GM19023 (cell line): ENCODE data around the gene CDC40.
"Not testable (repeated sequence)": the region's sequence is repeated elsewhere in the genome, so short reads cannot be mapped to it uniquely, and the experiment has no call there.

Experiments used
- ATAC-seq: cut with Tn5 transposase; IDR thresholded peaks from one replicate; pipeline ENCODE4 v1.9.1; 2021; ENCODE audit warnings: mild to moderate bottlenecking, moderate library complexity; ENCODE audit not compliant: unreplicated experiment

Gene CDC40

DNA sequence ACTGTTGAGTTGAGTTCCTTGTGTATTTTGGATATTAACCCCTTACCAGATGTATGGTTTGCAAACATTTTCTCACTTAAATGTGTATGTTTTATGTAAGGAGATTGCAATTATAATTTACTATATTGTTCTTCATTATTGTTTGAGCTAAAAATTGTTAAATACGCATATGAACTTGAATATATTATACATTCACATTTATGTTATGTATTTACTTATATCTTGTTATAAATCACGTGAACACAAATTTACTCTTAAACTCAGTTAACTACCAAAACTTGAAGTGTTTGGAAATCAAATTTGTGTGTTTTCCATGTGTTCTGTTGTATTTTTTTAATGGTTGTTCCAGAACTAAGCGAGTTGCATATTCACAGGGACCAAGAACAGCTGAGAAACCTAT is 18.3 kb downstream of the CDC40 start:
- ATAC-seq = no peak

DNA sequence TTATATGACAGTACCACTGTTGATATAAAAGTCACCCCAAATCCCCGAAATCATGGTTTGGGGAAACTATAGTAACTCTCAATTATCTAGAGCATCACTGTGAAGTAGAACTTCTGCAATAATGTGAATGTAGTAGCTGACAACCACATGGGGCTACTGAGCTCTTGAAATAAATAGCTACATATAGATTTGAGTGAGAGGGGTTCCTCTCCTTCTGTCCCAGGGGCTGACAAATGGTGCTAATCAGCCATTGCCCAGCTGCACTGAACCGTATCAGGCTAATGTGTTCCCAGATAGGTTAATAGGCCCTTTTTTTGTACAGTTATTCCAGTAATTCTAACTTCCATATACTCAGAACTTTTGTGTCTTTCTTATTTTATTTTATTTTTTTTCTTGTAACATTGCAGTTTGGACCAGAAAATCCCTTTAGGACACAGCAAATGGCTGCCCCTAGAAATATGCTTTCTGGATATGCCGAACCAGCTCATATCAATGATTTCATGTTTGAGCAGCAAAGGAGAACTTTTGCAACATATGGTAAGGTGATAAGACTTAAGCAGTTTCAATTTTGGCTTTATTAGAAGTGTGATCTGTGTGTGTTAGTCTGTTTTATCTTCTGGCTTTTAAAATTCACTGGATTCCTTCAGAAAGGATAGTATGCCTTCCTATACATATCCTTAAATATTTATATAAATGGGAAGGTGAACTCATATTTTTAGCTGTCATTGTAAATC is 21.1 kb downstream of the CDC40 start:
- no peak for ATAC-seq

DNA sequence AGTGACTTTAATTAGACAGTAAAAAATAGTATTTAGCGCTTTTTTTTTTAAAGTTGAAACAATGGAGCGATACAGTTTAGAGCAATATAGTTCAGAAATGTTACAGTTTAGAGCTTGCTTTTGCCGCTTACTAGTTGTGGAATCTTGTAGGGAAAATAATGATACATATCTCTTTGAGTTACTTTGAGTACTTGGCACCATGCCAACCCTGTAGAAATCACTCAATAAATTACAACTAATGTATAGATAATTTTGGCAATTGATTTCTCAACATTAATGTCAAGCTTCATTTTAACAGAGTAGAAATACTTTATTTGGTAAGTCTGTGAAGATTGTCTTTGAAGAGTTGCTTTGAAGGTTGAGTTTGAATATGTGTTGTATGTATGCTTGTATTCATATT is 27.4 kb downstream of the CDC40 start:
- no peak for ATAC-seq

DNA sequence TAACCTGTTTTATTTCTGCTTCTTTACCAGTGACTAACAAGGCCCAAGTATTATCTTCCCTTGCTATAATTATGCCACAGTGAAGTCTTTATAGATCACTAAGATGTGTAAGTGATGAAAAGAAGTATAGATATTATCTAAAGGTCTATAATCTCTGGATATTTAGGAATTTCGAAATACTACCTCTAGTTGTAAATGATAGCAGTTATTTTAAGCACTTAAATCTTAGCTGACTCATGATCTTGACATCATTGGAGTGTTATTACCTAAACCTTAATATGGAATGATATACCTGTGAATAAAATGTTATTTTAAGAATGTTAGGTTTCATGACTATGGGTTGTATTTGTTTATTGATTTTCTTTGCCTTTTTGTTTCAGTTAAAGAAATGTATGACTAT is 31.5 kb downstream of the CDC40 start:
- no peak for ATAC-seq

DNA sequence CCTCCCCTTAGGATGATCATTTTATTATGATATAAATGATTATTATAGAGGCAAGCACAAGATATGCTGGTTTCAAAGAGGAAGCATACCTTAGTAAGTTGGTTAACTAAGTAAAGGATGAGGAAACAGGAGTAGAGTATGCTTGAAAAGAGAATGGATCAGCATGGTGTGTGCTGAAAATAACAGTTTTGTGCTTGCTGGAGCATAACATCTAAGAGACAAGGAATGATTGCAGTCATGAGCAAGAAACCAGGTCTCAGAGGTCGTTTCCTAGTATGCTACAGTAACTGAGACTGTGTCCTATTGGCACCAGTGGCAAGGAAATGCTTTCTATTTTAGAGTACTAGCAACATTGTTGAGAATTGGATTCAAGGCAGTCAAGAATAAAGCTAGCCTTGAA is 34.1 kb downstream of the CDC40 start:
- ATAC-seq = no peak

DNA sequence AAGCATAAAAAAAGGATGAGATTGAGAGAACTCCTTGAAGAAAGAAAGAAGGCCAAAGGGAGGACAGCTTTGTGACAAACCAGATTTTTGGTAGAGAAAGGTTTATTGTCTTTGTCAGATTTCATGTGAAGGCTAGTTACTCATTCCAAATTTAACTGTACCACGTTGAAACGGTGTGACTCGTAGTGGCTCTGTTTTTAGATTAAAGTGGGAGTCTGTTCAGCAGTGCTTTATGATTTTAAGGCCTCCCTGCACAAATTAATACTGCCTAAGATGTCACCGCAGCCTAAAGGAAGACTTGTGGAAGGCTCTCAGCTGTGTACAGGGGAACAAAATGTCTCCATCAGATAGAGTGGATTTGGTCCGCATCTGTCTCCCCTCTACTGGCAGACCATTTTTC is 35.9 kb downstream of the CDC40 start:
- no peak for ATAC-seq

DNA sequence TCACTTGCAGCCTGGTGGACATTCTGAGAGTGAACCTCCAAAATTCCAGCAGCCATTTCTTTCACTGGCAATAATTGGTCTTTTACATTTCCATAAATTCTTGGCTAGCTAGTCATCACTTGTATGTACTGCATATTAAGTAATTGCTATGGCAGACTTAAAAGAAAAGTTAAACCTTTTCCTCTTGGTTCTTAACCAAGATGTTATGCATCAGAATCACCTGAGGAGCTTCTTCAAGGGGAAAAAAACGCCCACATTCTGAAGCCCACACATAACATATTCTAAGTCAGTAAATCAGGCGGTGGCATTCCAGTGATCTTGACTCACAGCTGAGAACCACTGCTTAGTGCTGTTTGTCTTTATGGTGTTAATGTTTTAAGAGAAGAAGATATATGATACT is 37.0 kb downstream of the CDC40 start:
- ATAC-seq = no peak

DNA sequence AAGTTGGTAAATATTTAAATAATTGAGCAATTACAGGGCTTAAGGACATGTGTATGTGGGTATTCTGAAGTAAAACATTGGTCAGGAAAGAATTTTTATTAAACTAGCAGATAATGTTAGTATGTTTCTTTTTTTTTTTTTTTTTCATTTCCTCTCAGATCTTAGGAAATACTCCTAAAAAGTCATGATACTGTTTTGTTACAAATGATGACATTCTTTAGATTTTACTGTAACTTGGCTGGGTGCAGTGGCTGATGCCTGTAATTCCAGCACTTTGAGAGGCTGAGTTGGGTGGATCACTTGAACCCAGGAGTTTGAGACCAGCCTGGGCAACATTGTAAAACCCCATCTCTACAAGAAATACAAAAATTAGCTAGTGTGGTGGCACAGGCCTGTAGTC is 41.5 kb downstream of the CDC40 start:
- no peak for ATAC-seq

DNA sequence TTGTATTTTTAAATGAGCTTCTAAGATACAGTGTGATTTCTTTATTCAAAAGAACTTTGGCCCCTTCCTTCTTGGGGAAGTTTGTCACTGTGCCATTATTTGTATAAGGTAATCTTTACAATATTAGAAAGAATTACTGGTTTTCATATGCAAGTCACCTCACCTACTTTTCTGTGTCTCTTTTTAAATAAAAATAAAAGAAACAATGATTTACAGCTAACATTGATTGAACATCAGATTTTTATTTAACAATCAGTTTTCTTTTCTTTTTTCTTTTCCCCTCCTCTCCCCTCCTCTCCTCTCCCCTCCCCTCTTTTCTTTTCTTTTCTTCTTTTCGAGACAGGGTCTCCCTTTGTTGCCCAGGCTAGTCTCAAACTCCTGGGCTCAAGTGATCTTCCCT is 46.0 kb downstream of the CDC40 start:
- no peak for ATAC-seq

DNA sequence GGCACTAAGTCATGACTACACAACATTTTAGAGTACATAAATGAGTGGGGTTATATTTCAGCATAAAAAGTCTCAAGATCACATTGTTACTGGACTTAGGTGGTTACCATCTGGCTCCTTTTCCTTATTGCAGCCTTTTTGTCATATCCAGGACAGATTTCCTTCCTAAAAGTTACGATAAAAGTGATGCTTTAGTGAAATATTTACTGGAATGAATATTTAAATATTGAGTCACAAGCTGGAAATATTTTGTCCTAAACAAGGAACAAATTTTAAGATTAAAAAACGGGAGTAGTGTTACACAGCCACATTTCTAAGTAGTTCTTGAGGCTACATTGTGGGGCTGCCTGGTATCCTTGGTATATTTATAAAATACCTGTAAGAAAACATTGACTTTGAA is 52.2 kb downstream of the CDC40 start:
- no peak for ATAC-seq

DNA sequence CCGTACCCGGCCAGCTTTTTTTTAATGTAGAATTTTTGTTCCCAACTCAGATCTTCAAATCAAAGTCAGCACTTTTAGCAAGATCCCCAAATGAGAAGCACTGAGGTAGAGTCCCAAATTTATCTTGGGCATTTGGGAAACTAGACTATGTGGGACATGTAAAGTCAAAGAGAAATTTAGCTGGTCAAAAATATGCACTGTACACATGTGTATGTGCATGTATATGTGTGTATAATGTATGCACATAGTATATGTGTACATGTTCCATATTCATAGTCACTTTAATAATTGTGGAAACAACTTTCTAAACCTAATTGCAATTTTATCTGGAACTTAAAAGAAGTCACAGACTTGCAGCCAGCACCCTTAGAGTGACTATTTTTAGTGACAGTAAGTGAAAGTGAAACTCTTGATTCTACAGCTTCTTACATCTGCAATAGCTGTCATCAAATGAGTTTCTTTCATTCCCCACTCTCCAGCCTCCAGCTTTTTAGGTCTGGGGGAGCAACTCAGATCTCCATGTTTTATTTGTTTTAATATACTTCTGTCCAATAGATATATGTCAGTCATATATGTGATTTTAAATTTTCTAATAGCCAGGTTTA is 53.6 kb downstream of the CDC40 start:
- peak; percentile 73 for ATAC-seq

DNA sequence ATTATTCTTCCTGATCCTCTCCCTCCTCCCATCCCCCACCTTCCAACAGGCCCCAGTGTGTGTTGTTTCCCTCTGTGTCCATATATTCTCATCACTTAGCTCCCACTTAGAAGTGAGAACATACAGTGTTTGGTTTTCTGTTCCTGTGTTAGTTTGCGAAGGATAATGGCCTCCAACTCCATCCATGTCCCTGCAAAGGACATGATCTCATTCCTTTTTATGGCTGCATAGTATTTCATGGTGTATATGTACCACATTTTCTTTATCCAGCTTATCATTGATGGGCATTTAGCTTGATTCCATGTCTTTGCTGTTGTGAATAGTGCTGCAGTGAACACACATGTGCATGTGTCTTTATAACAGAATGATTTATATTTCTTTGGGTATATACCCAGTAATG is 55.8 kb downstream of the CDC40 start:
- ATAC-seq = not testable (repeated sequence)

DNA sequence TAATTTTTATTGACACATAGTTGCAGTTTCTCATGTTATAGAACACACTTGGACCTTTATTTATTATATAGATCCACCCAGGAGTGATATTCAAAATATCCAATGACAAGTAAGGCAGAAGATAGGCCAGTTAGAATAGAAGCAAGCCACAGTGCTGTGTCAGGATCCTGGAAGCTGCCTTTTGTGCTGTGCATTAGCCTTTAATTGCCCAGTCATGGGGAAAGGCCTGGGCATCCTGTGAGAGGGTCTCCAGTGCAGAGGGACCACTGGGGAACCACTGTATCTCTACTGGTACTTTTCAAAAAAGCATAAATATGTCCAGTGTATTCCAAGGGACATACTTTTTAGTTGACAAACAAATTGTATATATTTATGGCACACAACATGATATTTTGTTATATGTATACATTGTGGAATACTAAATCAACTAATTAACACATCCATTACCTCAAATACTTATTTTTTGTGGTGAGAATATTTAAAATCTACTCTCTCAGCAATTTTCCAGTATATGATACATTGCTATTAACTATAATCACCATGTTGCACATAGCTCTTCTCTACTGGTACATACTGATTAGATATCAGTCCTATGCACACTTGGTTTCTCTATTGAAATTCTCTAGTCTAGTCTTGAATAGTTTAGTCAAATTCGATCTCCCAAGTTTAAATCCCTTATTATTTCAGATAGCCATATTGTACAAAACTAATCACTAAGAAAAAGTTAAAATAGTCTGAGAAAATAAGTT is 59.5 kb downstream of the CDC40 start:
- ATAC-seq = no peak

DNA sequence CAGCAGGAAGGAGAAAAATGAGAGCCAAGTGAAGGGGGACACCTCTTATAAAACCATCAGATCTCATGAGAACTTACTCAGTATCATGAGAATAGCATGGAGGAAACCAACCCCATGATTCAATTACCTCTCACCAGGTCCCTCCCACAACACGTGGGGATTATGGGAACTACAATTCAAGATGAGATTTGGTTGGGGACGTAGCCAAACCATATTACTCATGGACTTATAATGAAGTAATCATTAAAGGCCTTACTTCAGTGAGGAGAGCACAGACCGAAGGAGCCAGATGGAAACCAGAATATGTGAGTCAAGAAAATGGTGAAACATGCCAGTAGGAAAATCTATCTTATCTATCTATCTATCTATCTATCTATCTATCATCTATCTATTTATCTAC is 64.4 kb downstream of the CDC40 start:
- not testable (repeated sequence) for ATAC-seq

DNA sequence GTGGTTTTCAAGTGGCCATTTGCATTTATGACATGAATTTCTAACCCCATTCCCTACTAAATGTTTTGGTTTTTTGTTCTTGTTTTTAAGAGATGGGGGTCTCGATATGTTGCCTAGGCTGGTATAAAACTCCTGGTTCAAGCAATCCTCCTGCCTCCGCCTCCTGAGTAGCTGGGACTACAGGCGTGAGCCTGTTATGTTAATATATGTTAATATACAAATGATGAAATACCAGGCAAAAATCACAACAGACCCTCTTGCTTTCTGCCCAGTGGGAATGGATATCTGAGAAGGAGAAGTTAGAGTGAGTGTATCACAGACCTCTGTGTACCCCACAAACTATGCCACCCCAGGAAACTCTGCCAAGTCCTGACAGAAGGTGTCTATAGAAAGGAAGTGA is 66.2 kb downstream of the CDC40 start:
- ATAC-seq = no peak

DNA sequence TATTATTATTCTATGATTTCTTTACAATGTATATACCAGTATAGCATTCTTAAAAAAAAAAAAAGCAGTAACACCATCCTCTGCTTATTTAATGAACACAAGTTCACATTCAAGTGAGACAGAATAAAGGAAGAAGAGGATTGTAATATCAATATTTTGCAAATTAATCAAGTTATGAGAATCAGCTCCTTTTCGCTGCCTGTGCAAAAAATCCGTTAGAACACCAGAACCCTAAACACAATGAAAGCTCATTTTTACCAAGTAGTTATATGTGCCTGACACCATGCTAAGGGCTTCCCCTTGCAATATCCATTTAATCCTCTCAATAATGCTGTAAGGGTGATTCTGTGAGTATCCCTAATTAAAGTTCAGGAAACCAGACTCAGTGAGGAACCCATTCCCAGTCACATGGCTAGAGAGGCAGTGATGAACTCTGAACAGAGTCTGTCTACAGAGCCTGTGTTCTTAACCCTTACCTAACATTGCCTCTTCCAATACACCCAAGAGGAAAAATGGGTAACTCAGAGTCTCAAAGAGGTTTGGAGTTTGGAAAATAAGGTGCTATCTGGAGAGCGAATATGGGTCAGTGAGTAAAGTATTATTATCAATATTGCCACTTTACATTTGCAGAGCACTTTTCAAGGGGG is 66.8 kb downstream of the CDC40 start:
- no peak for ATAC-seq

DNA sequence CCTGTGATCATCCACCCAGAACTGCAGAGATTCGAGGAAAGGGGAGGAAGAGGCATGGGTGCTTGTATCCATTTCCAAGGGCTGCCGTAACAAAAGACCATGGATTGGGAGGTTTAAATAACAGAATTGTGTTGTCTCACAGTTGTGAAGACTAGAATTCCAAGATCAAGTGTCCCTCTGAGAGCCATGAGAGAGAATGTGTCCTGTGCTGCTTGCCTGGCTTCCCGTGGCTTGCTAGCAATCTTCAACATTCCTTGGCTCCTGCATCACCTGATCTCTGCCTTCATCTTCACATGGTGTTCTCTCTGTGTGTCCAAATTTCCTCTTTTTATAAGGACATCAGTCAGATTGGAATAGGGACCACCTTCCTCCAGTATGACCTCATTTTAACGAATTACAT is 69.8 kb downstream of the CDC40 start:
- no peak for ATAC-seq

DNA sequence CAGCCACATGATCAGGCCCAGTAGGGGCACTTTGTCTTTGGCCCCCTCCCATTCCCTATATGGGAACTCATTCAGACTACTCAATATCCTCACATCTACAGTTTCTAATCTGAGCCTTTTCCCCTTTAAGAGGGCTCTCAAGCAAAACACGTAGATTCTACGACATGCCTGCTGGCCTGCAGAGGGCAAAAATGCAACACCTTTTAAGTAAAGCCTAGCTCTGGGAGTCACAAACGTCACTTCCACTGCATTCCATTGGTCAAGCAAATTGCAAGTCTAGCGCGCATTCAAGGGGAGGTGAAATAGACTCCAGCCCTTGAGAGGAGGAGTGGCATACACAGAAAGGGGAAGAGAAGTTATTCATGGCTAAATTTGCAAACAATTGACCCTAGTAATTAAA is 70.6 kb downstream of the CDC40 start:
- no peak for ATAC-seq

DNA sequence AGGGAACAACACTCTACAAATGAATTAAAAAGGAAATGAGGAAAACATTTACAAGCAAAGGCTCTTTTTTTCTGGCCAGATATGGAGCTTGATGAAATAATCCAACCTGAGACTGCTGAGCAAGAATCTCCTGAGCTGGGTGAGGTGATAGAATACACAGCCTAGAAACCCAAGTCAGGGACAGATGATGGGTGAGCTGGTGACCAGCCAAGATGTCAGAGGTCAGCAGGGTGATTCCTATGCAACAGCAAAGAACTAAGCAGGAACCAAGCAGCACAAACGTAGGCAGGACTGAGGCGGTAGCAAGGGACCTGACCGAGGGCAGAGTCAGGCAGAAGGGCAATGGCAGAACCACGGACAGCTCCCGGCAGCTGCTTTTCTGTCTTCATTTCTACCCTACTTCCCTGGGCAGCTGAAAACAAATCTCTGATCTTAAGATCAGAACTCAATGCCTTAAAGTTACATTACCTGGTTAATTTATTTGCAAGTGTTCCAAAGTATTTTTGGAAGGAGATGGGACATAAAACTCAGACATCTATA is 75.1 kb downstream of the CDC40 start:
- no peak for ATAC-seq

DNA sequence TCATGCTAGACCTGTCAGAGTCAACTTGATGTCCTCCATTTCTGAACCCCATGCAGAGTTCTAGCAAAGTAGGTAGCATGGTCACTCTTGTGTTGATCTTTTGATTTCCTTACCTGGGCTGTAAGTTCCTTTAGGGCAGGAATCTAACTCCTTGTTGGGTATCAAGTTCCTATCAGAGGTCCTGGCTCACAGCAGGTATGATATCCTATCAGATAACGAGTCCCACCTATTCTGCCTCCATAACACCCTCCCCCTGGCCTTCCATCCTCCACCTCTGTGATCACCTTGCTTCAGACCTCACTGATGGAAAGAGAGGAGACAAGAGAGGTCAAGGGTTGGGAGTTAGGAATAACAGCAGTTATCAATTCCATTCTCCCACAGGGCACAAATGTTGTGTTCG is 76.1 kb downstream of the CDC40 start:
- ATAC-seq = no peak

DNA sequence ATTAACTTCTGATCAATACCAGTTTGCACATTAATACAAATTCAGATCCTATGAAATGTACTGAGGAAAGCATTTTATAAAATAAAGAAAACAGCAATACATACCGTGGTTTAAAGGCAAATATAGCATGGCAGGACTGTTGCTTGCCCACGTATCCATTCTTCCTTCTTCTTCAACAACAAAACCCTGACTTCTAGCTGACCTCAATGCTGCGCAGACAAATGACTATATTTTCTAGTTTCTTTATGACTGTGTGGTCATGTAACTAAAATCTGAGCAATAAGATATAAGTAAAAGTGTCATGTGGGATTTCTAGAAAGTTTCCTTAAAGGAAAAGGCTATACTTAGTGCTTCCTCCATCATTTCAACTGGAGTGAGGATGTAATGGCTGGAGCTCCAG is 85.0 kb downstream of the CDC40 start:
- no peak for ATAC-seq

DNA sequence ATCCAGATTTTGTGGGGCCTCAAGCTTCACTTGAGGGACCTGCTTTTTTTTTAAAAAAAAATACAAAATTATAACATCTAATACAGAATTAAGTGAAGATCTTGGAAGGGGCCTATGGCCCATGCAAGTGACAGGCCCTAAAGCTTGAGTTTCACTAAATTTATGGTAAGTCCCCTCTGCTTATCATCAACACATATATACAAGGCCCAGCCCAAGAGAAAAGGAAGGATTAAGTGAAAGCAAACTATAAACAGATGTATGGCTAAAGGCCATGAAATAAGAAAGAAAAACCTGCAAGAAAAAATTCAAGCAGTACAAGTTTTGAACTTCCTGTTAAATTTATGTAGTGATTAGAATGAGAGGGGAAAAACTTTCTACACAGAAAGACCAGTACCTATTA is 86.8 kb downstream of the CDC40 start:
- no peak for ATAC-seq
